GM12872 (cell line): ENCODE results near the gene APP.

Source experiments
- TF ChIP-seq, protein P1 (sequence below): IDR thresholded peaks from 3 replicates; pipeline ENCODE4 v1.5.1; 2011; ENCODE audit warnings: low read depth, mild to moderate bottlenecking, low read length, moderate library complexity; ENCODE audit not compliant: insufficient read depth

APP gene

DNA sequence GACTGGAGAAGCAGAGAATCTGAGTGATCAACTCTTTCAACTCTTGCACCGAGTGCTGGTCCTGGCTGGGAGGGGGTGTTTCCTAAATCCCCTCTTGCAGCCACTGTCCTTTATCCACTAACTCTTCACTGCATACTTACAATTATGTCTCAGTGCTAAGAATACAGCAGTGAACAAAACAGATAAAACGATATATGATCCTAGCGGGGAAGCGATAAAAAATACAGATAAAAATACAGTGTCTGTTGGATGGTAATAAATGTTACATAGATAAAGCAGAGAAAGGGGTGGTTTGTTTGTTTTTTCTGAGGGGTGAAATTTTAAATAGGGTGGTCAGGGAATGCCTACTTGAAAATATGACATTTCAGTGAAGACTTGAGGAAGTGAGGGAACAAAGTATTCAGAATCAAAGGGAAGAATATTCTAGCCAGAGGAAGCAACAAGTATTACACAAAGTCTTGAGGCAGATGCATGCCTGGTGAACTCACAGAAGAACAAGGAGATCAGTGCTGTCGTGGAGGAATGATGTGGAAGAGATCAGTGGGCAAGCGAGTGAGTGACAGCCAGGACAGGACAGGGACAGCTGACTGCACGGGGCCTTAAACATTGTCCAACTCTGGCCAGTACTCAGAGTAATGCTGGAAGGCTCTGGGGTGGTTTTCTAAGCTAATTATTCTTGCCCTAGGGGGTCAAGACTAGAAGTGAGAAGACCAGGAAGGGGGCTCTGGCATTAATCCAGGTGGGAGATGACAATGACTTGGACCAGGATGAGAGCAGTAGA lies 110.0 kb downstream of the APP start:
- TF ChIP-seq, protein P1, sequence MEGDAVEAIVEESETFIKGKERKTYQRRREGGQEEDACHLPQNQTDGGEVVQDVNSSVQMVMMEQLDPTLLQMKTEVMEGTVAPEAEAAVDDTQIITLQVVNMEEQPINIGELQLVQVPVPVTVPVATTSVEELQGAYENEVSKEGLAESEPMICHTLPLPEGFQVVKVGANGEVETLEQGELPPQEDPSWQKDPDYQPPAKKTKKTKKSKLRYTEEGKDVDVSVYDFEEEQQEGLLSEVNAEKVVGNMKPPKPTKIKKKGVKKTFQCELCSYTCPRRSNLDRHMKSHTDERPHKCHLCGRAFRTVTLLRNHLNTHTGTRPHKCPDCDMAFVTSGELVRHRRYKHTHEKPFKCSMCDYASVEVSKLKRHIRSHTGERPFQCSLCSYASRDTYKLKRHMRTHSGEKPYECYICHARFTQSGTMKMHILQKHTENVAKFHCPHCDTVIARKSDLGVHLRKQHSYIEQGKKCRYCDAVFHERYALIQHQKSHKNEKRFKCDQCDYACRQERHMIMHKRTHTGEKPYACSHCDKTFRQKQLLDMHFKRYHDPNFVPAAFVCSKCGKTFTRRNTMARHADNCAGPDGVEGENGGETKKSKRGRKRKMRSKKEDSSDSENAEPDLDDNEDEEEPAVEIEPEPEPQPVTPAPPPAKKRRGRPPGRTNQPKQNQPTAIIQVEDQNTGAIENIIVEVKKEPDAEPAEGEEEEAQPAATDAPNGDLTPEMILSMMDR, result no peak

DNA sequence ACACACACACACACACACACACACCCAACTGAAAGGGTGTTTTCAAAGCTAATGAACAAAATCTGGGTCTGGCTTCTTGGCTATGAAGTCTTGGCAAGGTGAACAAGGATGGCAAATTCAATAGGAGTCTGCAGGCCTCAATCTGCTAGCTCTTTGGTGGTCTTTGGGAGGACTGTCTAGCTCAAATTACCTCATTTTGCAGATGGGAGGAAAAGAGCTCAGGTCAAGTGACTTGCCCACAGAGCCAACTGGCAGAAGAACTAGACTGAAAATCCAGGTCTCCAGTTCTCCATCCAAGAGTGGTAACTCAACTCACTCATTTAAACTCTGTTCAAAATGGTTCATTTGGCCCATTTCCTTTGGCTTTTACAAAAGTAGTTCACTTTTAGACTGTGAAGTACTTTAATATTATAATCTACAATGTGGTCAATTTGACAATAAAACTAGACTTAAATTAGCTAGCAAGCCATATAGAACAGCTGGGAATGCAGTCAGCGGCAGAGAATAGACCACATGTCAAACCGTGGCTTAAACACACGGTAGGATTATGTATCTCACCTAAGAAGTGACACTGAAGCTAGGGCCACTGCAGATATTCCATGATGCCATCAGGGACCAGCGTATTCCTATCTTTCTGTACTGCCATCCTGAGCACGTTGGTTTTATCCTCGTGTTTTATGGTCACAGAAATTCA lies 112.9 kb downstream of the APP start:
- TF ChIP-seq, protein P1, result no peak

DNA sequence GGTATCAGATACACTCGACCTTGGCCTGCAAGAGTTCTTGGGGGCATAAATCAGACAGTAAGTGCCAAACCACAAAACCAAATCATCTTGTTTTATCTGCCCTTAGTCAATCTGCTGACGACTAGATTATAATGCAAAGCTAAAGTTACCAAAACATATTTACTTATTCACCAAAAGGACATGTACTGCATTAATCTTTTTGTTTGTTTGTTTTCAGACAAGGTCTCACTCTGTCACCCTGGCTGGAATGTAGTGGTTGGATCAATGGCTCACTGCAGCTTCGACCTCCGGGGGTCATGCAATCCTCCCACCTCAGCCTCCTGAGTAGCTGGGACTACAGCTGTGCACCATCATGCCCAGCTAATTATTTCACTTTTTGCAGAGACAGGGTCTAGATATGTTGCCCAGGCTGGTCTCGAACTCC lies 114.7 kb downstream of the APP start:
- TF ChIP-seq, protein P1, result no peak

DNA sequence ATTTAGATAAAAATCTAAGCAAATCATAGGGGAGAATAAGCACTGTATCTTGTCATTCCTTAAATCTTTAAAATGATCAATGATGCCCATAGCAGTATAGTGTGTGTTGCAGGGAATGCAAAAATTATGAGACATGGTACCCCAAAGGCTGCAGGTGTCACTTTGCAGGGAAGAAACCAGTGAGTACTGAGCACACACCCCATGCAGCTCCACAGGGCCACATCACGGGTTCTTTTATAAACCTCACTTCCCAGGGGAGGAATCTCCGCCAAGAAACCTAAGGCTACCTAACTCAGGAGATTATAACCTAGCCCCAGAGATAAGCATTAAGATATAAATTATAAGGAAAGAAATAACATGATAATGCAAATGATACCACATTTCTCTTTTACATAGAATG lies 115.6 kb downstream of the APP start:
- TF ChIP-seq, protein P1, result no peak

DNA sequence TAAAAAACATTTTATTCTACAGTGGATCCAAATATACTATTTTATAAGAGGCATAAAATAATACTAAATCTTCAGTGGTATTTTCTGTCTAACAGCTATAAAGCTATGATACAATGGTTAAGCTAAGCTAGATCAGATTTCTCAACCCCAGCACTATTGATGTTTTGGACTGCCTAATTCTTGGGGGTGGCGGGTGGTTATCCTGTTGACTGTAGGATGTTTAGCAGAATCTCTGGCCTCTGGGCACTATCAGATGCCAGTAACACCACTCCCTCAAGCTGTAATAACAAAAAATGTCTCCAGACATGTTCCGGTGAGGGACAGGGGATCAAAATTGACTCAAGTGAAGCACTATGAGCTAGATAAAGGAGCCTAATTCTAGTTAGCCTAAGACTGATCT lies 118.5 kb downstream of the APP start:
- TF ChIP-seq, protein P1, result no peak

DNA sequence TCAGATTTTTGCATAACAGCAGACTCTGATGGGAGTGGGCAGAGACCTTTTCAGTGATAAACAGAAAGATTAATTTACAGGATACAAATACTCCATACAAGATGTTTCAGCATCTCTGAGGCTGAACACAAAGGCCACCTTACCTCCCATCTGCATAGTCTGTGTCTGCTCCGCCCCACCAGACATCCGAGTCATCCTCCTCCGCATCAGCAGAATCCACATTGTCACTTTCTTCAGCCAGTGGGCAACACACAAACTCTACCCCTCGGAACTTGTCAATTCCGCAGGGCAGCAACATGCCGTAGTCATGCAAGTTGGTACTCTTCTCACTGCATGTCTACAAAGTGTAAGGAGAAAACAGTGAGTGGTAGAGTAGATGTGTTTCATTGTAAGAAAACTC lies 119.7 kb downstream of the APP start:
- TF ChIP-seq, protein P1, result no peak

DNA sequence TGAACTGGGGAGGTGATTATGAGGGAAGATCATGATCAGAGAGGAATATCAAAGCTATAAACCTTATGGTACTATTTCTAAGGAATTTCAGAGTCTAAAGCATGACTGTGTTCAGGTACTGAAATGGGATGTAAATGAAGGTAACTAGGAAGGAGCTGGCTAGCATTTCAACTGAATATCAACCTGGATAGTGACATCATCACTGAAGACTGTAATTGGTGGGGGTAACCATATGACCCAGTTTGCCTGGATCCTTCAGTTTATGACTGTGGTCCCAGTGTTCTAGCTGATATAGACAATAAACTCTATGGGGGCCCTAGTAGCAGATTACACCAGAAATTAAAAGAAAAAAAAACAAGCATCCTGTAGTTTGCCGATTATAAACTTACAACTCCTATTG lies 120.8 kb downstream of the APP start:
- TF ChIP-seq, protein P1, result no peak
